ENCODE data around the gene TIAM1.

Gene TIAM1

GRCh38 chr21:31366825-31367224 is 22.8 kb upstream of the TIAM1 start:
- TF ChIP-seq CTCF (IDR thresholded peaks at IDR 0.05; ENCODE audit: low read depth, low read length) = no peak
- no peak overlapping the region for H3K4me3 ChIP-seq (ENCODE audit: low read depth, low read length)

- H3K4me3 ChIP-seq (ENCODE audit: low read depth, low read length) = no peak overlapping the region
- TF ChIP-seq CTCF (IDR thresholded peaks at IDR 0.05; ENCODE audit: low read depth, low read length) = no peak
Measured at GRCh38 chr21:31364253-31364945, 20.3 kb upstream of the TIAM1 start.

GRCh38 chr21:31363720-31364119 is 19.7 kb upstream of the TIAM1 start:
- TF ChIP-seq CTCF (IDR thresholded peaks at IDR 0.05; ENCODE audit: low read depth, low read length) = no peak
- H3K4me3 ChIP-seq (ENCODE audit: low read depth, low read length) = no peak overlapping the region

- no peak overlapping the region for H3K4me3 ChIP-seq (ENCODE audit: low read depth, low read length)
- TF ChIP-seq CTCF (IDR thresholded peaks at IDR 0.05; ENCODE audit: low read depth, low read length) = no peak
Measured at GRCh38 chr21:31360717-31361116, 16.7 kb upstream of the TIAM1 start.

- TF ChIP-seq CTCF (IDR thresholded peaks at IDR 0.05; ENCODE audit: low read depth, low read length) = no peak
Measured at GRCh38 chr21:31358158-31358557, 14.1 kb upstream of the TIAM1 start.

GRCh38 chr21:31356440-31356839 is 12.4 kb upstream of the TIAM1 start:
- TF ChIP-seq CTCF (IDR thresholded peaks at IDR 0.05; ENCODE audit: low read depth, low read length) = no peak
- H3K4me3 ChIP-seq (ENCODE audit: low read depth, low read length) = no peak overlapping the region

More at GRCh38 chr21:31358158-31358557, 14.1 kb upstream of the TIAM1 start:
- no peak overlapping the region for H3K4me3 ChIP-seq (ENCODE audit: low read depth, low read length)

GRCh38 chr21:31354604-31355443 is 10.8 kb upstream of the TIAM1 start:
- no peak overlapping the region for H3K4me3 ChIP-seq (ENCODE audit: low read depth, low read length)
- TF ChIP-seq CTCF (IDR thresholded peaks at IDR 0.05; ENCODE audit: low read depth, low read length) = no peak

All from WI38 (cell line).